Measurements from ENCODE around the gene SSBP3. TPM values are rescaled to one million over a fixed set of nuclear protein-coding genes. Genes with fewer than 3 reads are reported as not detected.

SSBP3 gene
- total and polyA plus RNA-seq, 9 of the 15 experiments (the other 6 are each of a cell fraction or from before 2014, with no cell fraction given), result 8.7 to 108 (median 33.8) TPM

DNA sequence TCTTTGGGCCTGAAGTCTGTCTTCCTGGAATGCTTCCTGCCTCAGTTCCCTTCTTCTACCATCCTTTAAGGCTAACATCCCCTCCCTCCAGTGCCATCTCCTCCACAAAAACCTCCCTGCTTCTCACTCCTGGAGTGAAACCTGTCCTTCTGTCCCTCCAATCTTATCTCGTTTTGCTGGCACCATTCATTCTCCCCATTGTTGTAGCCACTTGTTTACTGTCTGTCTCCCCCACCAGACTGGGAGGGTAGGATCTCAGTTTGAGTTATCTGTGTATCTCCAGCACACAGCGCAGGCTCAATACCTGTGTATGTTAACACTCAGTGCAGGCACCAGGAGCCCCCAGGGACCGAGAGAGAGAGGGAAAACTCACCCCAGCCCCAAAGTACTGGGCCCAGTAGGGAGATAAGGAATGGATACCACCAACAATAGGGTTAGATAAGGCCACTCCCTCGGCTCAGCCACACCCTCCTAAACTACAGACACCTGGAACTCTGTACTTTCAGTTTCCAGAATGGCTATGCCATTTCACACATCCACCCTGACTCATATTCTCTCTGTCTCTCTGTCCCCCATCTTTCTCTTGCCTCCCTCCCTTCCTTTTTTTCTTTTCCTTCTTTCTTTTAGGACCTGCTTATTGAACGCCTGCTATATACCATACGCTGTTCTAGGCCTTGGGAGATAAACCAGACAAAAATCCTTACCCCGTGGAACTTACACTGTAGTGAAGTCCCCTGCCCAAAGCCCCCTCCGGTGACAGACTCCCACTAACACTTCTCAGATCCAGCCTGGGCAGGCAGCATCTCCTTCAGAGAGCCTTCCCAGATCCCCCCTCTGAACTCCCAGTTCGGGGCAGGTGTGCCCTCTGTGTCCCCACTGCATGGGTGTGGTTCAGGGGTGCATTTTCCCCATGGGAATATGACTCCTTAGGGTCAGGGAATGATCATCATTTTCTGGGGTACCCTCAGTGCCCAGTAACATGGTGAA is 3.3 kb upstream of the SSBP3 start (continued):
- TF ChIP-seq, protein P1, sequence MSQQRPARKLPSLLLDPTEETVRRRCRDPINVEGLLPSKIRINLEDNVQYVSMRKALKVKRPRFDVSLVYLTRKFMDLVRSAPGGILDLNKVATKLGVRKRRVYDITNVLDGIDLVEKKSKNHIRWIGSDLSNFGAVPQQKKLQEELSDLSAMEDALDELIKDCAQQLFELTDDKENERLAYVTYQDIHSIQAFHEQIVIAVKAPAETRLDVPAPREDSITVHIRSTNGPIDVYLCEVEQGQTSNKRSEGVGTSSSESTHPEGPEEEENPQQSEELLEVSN (IDR thresholded peaks at IDR 0.05; ENCODE audit: borderline replicate concordance in 1 of 2, extremely low read depth in 1 of 2, insufficient read depth in 1 of 2, insufficient read length in 1 of 2, low read depth in 1 of 2, low read length in 1 of 2, poor library complexity in 1 of 2, severe bottlenecking in 1 of 2), result no peak
- TF ChIP-seq JUN (IDR thresholded peaks at IDR 0.05; ENCODE audit: borderline replicate concordance, low read depth, low read length), result peak; percentile 4; the same call in 1 of the 2 replicates
- no peak for TF ChIP-seq JUN (CRISPR knock-in tag; IDR thresholded peaks at IDR 0.05; ENCODE audit: borderline replicate concordance)
- no peak for TF ChIP-seq CHD1 (IDR thresholded peaks at IDR 0.05; ENCODE audit: low read length)
- TF ChIP-seq TRIM28 (IDR thresholded peaks at IDR 0.05), result no peak; the same call in 1 of the 2 replicates
- no peak for TF ChIP-seq FOXA1 (IDR thresholded peaks at IDR 0.05; ENCODE audit: borderline replicate concordance)
- TF ChIP-seq CCNT2 (IDR thresholded peaks at IDR 0.05; ENCODE audit: borderline replicate concordance, extremely low read depth, insufficient read length, low read depth, low read length), result peak; percentile 68
- TF ChIP-seq, protein P2, sequence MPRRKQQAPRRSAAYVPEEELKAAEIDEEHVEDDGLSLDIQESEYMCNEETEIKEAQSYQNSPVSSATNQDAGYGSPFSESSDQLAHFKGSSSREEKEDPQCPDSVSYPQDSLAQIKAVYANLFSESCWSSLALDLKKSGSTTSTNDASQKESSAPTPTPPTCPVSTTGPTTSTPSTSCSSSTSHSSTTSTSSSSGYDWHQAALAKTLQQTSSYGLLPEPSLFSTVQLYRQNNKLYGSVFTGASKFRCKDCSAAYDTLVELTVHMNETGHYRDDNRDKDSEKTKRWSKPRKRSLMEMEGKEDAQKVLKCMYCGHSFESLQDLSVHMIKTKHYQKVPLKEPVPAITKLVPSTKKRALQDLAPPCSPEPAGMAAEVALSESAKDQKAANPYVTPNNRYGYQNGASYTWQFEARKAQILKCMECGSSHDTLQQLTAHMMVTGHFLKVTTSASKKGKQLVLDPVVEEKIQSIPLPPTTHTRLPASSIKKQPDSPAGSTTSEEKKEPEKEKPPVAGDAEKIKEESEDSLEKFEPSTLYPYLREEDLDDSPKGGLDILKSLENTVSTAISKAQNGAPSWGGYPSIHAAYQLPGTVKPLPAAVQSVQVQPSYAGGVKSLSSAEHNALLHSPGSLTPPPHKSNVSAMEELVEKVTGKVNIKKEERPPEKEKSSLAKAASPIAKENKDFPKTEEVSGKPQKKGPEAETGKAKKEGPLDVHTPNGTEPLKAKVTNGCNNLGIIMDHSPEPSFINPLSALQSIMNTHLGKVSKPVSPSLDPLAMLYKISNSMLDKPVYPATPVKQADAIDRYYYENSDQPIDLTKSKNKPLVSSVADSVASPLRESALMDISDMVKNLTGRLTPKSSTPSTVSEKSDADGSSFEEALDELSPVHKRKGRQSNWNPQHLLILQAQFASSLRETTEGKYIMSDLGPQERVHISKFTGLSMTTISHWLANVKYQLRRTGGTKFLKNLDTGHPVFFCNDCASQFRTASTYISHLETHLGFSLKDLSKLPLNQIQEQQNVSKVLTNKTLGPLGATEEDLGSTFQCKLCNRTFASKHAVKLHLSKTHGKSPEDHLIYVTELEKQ (CRISPR knock-in tag; IDR thresholded peaks at IDR 0.05), result no peak
- no peak for TF ChIP-seq NELFE (IDR thresholded peaks at IDR 0.05; ENCODE audit: insufficient read depth, insufficient read length)
- TF ChIP-seq, protein P3, sequence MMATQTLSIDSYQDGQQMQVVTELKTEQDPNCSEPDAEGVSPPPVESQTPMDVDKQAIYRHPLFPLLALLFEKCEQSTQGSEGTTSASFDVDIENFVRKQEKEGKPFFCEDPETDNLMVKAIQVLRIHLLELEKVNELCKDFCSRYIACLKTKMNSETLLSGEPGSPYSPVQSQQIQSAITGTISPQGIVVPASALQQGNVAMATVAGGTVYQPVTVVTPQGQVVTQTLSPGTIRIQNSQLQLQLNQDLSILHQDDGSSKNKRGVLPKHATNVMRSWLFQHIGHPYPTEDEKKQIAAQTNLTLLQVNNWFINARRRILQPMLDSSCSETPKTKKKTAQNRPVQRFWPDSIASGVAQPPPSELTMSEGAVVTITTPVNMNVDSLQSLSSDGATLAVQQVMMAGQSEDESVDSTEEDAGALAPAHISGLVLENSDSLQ (IDR thresholded peaks at IDR 0.05), result 0 out of 2 replicates have a peak, but pooled peaks have one; percentile 18
- no peak for TF ChIP-seq DNMT1 (IDR thresholded peaks at IDR 0.05)
- TF ChIP-seq, protein P4, sequence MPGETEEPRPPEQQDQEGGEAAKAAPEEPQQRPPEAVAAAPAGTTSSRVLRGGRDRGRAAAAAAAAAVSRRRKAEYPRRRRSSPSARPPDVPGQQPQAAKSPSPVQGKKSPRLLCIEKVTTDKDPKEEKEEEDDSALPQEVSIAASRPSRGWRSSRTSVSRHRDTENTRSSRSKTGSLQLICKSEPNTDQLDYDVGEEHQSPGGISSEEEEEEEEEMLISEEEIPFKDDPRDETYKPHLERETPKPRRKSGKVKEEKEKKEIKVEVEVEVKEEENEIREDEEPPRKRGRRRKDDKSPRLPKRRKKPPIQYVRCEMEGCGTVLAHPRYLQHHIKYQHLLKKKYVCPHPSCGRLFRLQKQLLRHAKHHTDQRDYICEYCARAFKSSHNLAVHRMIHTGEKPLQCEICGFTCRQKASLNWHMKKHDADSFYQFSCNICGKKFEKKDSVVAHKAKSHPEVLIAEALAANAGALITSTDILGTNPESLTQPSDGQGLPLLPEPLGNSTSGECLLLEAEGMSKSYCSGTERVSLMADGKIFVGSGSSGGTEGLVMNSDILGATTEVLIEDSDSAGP (CRISPR knock-in tag; IDR thresholded peaks at IDR 0.05), result no peak; the same call in 1 of the 2 replicates
- TF ChIP-seq ZNF76 (CRISPR knock-in tag; IDR thresholded peaks at IDR 0.05; ENCODE audit: borderline replicate concordance), result no peak
- TF ChIP-seq ZNF668 (CRISPR knock-in tag; IDR thresholded peaks at IDR 0.05), result no peak
- no peak for TF ChIP-seq CHCHD3 (CRISPR knock-in tag; IDR thresholded peaks at IDR 0.05)
